GM20000 (cell line): ENCODE data around the gene PTBP2.

Experiments
- DNase-seq: peaks from one replicate; pipeline ENCODE4 v3.0.0; 2012; ENCODE audit warnings: low spot score
- TF ChIP-seq, protein P1 (sequence below): IDR thresholded peaks from 2 replicates; pipeline ENCODE4 v1.5.1; 2012; ENCODE audit warnings: mild to moderate bottlenecking, control low read depth; ENCODE audit errors: extremely low read depth, missing control alignments

PTBP2 gene

DNA sequence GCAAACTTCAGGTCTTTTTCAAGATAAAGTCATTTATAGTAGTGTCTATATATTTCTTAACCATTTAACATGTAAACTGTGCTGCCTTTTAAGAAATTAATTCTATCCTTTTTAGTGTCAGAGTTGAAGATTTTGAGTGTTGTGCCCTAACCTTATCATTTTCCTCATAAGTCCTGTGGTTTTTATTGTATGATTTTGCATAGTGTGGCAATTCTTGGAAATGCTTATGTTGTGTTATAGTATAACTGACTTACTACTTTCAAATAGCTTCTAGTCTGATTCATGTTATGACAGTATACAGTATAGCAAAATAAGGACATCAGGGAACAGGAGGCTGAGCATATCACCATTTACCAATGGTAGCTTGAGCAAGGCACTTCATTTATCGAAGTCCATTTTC lies 99.1 kb downstream of the PTBP2 start:
- TF ChIP-seq, protein P1, sequence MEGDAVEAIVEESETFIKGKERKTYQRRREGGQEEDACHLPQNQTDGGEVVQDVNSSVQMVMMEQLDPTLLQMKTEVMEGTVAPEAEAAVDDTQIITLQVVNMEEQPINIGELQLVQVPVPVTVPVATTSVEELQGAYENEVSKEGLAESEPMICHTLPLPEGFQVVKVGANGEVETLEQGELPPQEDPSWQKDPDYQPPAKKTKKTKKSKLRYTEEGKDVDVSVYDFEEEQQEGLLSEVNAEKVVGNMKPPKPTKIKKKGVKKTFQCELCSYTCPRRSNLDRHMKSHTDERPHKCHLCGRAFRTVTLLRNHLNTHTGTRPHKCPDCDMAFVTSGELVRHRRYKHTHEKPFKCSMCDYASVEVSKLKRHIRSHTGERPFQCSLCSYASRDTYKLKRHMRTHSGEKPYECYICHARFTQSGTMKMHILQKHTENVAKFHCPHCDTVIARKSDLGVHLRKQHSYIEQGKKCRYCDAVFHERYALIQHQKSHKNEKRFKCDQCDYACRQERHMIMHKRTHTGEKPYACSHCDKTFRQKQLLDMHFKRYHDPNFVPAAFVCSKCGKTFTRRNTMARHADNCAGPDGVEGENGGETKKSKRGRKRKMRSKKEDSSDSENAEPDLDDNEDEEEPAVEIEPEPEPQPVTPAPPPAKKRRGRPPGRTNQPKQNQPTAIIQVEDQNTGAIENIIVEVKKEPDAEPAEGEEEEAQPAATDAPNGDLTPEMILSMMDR, result no peak
- no peak for DNase-seq

DNA sequence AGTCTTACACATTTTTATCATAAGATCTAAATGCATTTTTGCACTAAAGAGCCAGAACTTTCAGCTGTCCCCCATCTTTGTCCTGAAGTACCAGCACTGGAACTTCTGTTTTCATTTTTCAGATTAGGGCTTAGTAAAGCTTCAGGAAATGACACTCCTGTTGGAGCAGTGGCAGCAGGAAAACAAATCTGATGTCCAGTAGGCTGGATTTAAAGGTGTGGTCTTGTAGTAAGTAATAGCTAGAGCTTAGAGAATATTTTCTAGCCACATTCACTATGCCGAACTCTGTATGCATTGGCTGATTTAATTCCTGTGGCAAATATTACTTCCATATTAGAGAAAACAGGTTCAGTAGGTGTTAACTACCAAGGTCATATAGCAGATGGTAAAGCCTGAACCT lies 103.6 kb downstream of the PTBP2 start:
- DNase-seq, result no peak

DNA sequence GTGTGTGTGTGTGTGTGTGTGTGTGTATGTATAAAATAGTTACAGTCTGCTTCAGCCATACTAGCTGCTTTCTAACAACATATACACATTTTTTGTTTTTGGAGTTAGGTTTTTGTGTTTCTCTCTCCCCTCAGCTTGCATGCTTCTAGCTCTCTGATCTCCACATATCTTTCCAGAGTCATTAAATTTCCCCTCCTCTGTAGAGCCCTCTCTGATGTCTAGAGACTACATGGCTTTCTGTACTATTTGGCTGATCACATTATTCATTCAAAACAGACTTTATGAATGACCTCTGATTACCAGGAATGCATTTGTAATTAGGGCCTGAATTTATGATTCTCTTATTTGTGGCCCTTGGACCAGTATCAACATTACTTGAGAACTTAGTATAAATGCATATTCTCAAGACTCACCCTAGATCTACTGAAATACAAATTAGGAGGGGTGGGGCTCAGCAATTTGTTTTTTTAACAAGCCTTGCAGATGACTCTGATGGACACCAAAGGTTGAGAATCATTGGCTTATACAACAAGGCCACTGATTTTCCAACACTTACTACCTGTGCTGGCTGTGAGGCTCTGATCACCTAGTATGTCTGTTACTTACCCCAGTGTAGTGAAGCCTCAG lies 104.5 kb downstream of the PTBP2 start:
- TF ChIP-seq, protein P1, result no peak
- DNase-seq, result no peak

More for the DNA sequence above, 103.6 kb downstream of the PTBP2 start:
- TF ChIP-seq, protein P1, result no peak

DNA sequence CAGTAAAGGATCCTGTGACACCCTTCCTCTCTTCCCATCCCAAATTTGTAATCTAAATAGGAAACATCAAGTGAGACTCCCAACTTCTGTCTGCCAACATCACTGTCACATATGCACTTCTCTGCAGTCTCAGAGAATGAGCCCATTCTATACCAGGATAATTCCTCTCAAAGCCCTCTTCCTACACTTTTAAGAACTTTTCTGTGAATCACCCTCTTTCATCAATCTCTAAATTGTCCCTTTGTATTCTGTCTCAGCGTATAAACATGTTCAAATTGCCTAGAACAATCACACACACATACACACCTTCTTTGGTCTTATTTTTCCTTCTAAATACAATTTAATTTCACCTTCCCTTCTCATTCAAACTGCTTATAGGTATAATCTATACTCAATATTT lies 111.8 kb downstream of the PTBP2 start:
- TF ChIP-seq, protein P1, result no peak
- no peak for DNase-seq

DNA sequence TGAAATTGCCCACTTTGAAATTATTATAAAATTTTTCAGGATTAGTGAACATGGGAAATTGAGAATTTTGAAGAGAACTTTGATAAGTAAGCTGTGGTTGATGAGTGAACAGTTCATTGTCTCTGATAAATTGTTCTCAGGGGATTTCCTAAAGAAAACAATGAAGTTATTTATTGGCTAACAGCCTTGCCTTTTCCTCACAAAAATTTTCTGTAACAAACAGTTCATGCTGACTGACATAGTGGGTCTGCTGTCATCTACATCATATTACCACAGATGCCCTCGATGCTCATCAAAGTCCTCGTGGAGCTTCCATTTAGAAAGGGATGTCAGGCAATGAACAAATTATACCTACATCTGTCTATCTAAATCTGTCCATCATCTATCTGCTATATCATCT lies 113.4 kb downstream of the PTBP2 start:
- TF ChIP-seq, protein P1, result no peak
- no peak for DNase-seq

DNA sequence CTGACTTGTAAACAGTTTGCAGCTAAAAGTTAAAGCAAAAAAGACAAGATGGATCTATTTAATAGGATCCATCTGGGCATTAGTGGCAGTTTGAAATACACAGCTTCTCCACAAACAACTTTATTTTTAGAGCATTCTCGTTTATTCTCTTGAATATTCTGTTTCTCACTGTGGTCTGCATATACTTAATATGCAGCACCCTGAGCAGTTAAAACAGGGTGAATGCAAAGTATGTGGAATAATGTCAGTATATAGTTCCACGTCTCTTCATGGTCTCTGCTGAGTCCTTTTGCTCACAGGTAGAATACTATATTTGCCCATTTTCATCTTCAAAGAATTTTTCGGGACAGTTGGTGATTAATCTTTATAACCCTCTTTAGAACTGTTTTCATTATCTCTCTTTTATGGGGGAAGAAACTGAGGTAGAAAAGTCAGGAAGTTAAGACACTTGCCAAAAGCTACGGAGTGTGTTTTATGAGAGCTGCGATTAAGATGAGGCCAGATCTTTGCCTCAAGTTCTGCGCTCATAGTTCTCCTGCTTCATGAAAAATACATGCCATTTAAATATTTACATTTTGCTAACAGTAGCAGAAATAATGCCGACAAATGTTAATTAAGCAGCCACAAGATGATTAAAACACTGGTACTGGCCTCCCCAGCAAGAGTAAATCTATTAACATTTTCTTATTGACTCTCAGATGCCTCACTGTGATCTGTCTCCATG lies 115.6 kb downstream of the PTBP2 start:
- TF ChIP-seq, protein P1, result no peak
- DNase-seq, result no peak

DNA sequence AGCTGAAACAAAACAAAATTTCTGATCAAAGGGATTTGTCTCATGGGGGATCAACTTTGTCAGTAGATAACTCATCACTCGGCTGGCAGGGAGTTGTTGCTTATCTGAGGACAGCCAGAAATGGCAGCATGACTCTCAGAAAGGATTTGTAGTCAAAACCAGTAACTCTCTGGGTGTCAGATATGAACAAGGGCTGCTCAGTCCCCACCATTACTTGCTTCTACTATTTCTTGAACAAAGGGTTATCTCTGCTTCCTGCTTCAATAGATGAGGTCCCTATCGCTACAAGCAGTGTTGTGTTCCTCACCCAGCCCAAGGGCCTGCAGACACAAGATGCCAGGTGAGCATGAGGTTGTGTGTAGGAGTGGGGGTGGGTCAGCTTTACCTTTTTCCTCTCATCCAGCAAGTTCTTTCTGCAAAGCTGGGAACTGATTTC lies 116.2 kb downstream of the PTBP2 start:
- TF ChIP-seq, protein P1, result no peak
- DNase-seq, result no peak
